Panc1 (cell line): Measurements from ENCODE around the gene SUPT20HL2.

Experiments used
- POLR2AphosphoS5 ChIP-seq: IDR thresholded peaks from 2 replicates; pipeline ENCODE4 v1.6.1; 2012; ENCODE audit warnings: mild to moderate bottlenecking, low read depth, low read length, moderate library complexity
- TCF7L2 ChIP-seq: IDR thresholded peaks from 2 replicates; pipeline ENCODE4 v1.6.1; 2011; ENCODE audit warnings: mild to moderate bottlenecking, low read depth, low read length, inconsistent platforms
- TF ChIP-seq, protein P1 (sequence below): fragments of 450-650 bp; IDR thresholded peaks from 2 replicates; pipeline ENCODE4 v1.5.1; 2017; ENCODE audit warnings: mild to moderate bottlenecking
- TF ChIP-seq, protein P2 (sequence below), 2 experiments: IDR thresholded peaks; 2 replicates each; pipeline ENCODE4 v1.6.1; 2011 to 2012; ENCODE audit warnings: low read depth in 2 of 2, control low read depth in 1 of 2, low read length in 1 of 2, mild to moderate bottlenecking in 1 of 2, moderate library complexity in 1 of 2; ENCODE audit not compliant: insufficient read depth in 1 of 2

DNA sequence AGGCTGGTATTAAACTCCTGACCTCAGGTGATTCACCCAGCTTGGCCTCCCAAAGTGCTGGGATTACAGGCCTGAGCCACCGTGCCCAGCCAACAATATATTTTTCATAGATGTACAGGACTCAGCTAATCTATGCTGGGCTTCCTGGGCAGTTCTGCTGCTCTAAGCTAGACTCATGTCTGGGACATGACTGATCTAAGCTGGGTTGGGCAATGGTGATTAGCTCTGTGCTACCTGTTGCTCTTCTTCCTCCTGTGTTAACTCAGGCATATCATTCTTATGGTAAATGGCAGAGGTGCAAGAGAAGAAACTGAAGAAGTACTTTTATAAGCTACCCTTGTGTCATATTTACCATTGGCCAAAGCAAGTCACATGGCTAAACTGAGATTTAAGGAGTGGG lies 11.4 kb upstream of the SUPT20HL2 start:
- TF ChIP-seq, protein P1, sequence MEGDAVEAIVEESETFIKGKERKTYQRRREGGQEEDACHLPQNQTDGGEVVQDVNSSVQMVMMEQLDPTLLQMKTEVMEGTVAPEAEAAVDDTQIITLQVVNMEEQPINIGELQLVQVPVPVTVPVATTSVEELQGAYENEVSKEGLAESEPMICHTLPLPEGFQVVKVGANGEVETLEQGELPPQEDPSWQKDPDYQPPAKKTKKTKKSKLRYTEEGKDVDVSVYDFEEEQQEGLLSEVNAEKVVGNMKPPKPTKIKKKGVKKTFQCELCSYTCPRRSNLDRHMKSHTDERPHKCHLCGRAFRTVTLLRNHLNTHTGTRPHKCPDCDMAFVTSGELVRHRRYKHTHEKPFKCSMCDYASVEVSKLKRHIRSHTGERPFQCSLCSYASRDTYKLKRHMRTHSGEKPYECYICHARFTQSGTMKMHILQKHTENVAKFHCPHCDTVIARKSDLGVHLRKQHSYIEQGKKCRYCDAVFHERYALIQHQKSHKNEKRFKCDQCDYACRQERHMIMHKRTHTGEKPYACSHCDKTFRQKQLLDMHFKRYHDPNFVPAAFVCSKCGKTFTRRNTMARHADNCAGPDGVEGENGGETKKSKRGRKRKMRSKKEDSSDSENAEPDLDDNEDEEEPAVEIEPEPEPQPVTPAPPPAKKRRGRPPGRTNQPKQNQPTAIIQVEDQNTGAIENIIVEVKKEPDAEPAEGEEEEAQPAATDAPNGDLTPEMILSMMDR = no peak
- TF ChIP-seq POLR2AphosphoS5 (no peak), TCF7L2 (no peak)
- TF ChIP-seq, protein P2, sequence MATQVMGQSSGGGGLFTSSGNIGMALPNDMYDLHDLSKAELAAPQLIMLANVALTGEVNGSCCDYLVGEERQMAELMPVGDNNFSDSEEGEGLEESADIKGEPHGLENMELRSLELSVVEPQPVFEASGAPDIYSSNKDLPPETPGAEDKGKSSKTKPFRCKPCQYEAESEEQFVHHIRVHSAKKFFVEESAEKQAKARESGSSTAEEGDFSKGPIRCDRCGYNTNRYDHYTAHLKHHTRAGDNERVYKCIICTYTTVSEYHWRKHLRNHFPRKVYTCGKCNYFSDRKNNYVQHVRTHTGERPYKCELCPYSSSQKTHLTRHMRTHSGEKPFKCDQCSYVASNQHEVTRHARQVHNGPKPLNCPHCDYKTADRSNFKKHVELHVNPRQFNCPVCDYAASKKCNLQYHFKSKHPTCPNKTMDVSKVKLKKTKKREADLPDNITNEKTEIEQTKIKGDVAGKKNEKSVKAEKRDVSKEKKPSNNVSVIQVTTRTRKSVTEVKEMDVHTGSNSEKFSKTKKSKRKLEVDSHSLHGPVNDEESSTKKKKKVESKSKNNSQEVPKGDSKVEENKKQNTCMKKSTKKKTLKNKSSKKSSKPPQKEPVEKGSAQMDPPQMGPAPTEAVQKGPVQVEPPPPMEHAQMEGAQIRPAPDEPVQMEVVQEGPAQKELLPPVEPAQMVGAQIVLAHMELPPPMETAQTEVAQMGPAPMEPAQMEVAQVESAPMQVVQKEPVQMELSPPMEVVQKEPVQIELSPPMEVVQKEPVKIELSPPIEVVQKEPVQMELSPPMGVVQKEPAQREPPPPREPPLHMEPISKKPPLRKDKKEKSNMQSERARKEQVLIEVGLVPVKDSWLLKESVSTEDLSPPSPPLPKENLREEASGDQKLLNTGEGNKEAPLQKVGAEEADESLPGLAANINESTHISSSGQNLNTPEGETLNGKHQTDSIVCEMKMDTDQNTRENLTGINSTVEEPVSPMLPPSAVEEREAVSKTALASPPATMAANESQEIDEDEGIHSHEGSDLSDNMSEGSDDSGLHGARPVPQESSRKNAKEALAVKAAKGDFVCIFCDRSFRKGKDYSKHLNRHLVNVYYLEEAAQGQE (IDR thresholded peaks at IDR 0.05; ENCODE audit: insufficient read depth in 1 of 2, low read depth in 2 of 2, low read length in 1 of 2) = no peak
